ENCODE results near the gene JPT1.

JPT1 gene

GRCh38 chr17:75103601-75104554 lies 50.4 kb downstream of the JPT1 start:
- no peak for DNase-seq

GRCh38 chr17:75102385-75102821 lies 51.9 kb downstream of the JPT1 start:
- DNase-seq, result no peak

- no peak for DNase-seq
Measured at GRCh38 chr17:75099881-75100595, 54.3 kb downstream of the JPT1 start.

GRCh38 chr17:75098861-75099260 lies 55.5 kb downstream of the JPT1 start:
- no peak for DNase-seq

GRCh38 chr17:75097865-75098264 lies 56.4 kb downstream of the JPT1 start:
- DNase-seq, result no peak

GRCh38 chr17:75096082-75096625 lies 58.2 kb downstream of the JPT1 start:
- DNase-seq, result no peak

- DNase-seq, result no peak
Measured at GRCh38 chr17:75094871-75095399, 59.4 kb downstream of the JPT1 start.

GRCh38 chr17:75093548-75094158 lies 60.7 kb downstream of the JPT1 start:
- DNase-seq, result no peak

- DNase-seq, result no peak
Measured at GRCh38 chr17:75091855-75092327, 62.4 kb downstream of the JPT1 start.

GRCh38 chr17:75090871-75091854 lies 63.1 kb downstream of the JPT1 start:
- no peak for DNase-seq

GRCh38 chr17:75088465-75089417 lies 65.6 kb downstream of the JPT1 start:
- DNase-seq, result peak in 1 of 2 donors; percentile 18

GRCh38 chr17:75087558-75088453 lies 66.5 kb downstream of the JPT1 start, which contains the start of gene SLC16A5:
TSS of gene SLC16A5 (plus strand) at chr17:75087954. CDS start at chr17:75093637, 5,683 bp downstream.
- peak in 1 of 2 donors; percentile 33 for DNase-seq

- no peak for DNase-seq
Measured at GRCh38 chr17:75087182-75087557, 67.1 kb downstream of the JPT1 start.

GRCh38 chr17:75086496-75087181 lies 67.7 kb downstream of the JPT1 start:
- DNase-seq, result no peak

All from stimulated activated CD4-positive, alpha-beta T cell treated with anti-CD3 and anti-CD28 coated beads, Interleukin-2, amount 100 ng/mL, for 48 hours (primary cell).